K562 (cell line): Measurements from ENCODE around the gene BIVM. TPM values are rescaled to one million over a fixed set of nuclear protein-coding genes. Genes with fewer than 3 reads are reported as not detected.
A peak's percentile ranks its signal among the peaks of the same experiment; 100 is the strongest.

Experiments used
- CBX5 ChIP-seq: IDR thresholded peaks from 2 replicates; pipeline ENCODE4 v1.6.1; 2014; ENCODE audit warnings: low read depth, borderline replicate concordance
- DPF2 ChIP-seq: fragments of 450-650 bp; IDR thresholded peaks from 2 replicates; pipeline ENCODE4 v1.6.1; 2016
- E2F3 ChIP-seq: fragments of 250-450 bp; sonication (Bioruptor Pico); IDR thresholded peaks from 2 replicates; pipeline ENCODE4 v1.4.0; 2020; ENCODE audit warnings: mild to moderate bottlenecking
- KLF13 ChIP-seq: fragments of 450-650 bp; IDR thresholded peaks from 2 replicates; pipeline ENCODE4 v1.6.1; 2016; ENCODE audit warnings: missing genetic modification characterization, low read depth, mild to moderate bottlenecking, missing compliant biosample characterization, moderate library complexity, borderline replicate concordance
- NR1H2 ChIP-seq: sonication (generic); formaldehyde crosslinking; IDR thresholded peaks from 2 replicates; pipeline ENCODE4 v1.4.0; 2020; ENCODE audit warnings: mild to moderate bottlenecking, missing genetic modification reagents
- NR4A1 ChIP-seq, 2 experiments: fragments of 250-450 bp in 1 of 2; fragments of 450-650 bp in 1 of 2; sonication (Bioruptor Pico) in 1 of 2; IDR thresholded peaks; 2 replicates each; pipeline versions ENCODE4 v1.4.0 to v1.6.1; 2016 to 2020; ENCODE audit warnings: mild to moderate bottlenecking in 2 of 2, missing compliant biosample characterization in 1 of 2, missing genetic modification characterization in 1 of 2, moderate library complexity in 1 of 2
- POLR2A ChIP-seq: fragments of 450-650 bp; conservative IDR thresholded peaks from 2 replicates; pipeline ENCODE4 v1.6.1; 2016
- RB1 ChIP-seq: fragments of 450-650 bp; IDR thresholded peaks from 2 replicates; pipeline ENCODE4 v1.6.1; 2017; ENCODE audit warnings: low read depth, mild to moderate bottlenecking
- ZC3H4 ChIP-seq: sonication (generic); formaldehyde crosslinking; IDR thresholded peaks from 2 replicates; pipeline ENCODE4 v1.9.0; 2021; ENCODE audit warnings: missing genetic modification reagents, borderline replicate concordance
- ZNF408 ChIP-seq: fragments of 250-450 bp; sonication (Bioruptor Pico); IDR thresholded peaks from 2 replicates; pipeline ENCODE4 v1.4.0; 2020; ENCODE audit warnings: low read depth, mild to moderate bottlenecking, moderate library complexity
- ZNF589 ChIP-seq: fragments of 200-800 bp; sonication (Bioruptor generic); IDR thresholded peaks from 2 replicates; pipeline ENCODE4 v1.6.1; 2016; ENCODE audit warnings: low read depth, missing genetic modification characterization, missing compliant biosample characterization
- polyA plus RNA-seq, 8 experiments: library from polyadenylated mRNA; depleted of rRNA in 4 of 8; stranded (reverse) in 5 of 8; unstranded in 3 of 8; fragments of >200 nt; fragmentation: Nextera tagmentation in 2 of 8; fragmentation: Illumina TruSeq in 1 of 8; extraction: Ambion mirVana in 2 of 8; extraction: Trizol in 1 of 8; gene quantifications; 2 replicates each; pipeline versions ENCODE4 v1.2.1 to v1.2.3, GENCODE V29; 2011 to 2014; ENCODE audit warnings: inconsistent platforms in 1 of 8, missing spikeins in 1 of 8
- total RNA-seq, 7 experiments: library from RNA; depleted of rRNA in 6 of 7; stranded (reverse); fragments of >200 nt in 6 of 7; fragmentation: Illumina TruSeq in 2 of 7; extraction: Trizol in 2 of 7; gene quantifications; 2 replicates each; pipeline versions ENCODE4 v1.2.1 to v1.2.3, GENCODE V29; 2011 to 2021; ENCODE audit warnings: low replicate concordance in 1 of 7
- TF ChIP-seq, protein P1 (sequence below), 2 experiments: fragments of 200-800 bp in 1 of 2; sonication (Bioruptor generic) in 1 of 2; sonication (generic) in 1 of 2; formaldehyde crosslinking in 1 of 2; IDR thresholded peaks in 1 of 2; conservative IDR thresholded peaks in 1 of 2; 2 replicates each; pipeline versions ENCODE4 v1.5.0 to v1.6.1; 2016 to 2020; ENCODE audit warnings: missing compliant biosample characterization in 1 of 2, missing genetic modification characterization in 1 of 2, missing genetic modification reagents in 1 of 2
- TF ChIP-seq, protein P2 (sequence below): sonication (generic); formaldehyde crosslinking; IDR thresholded peaks from 2 replicates; pipeline ENCODE4 v1.8.0; 2022; ENCODE audit warnings: missing genetic modification reagents, mild to moderate bottlenecking, borderline replicate concordance
- TF ChIP-seq, protein P3 (sequence below): fragments of 450-650 bp; IDR thresholded peaks from 2 replicates; pipeline ENCODE4 v1.6.1; 2014; ENCODE audit warnings: low read depth, mild to moderate bottlenecking, moderate library complexity, borderline replicate concordance
- TF ChIP-seq, protein P4 (sequence below): sonication (generic); formaldehyde crosslinking; IDR thresholded peaks from 2 replicates; pipeline ENCODE4 v1.8.1; 2023; ENCODE audit warnings: mild to moderate bottlenecking, missing genetic modification reagents, moderate library complexity
- TF ChIP-seq, protein P5 (sequence below): fragments of 250-450 bp; sonication (Bioruptor Pico); IDR thresholded peaks from 2 replicates; pipeline ENCODE4 v1.8.0; 2022; ENCODE audit warnings: inconsistent platforms

Gene BIVM
- total and polyA plus RNA-seq, 9 of the 15 experiments (the other 6 are each of a cell fraction or from before 2014, with no cell fraction given) = 3.6 to 23.1 (median 16.8) TPM

DNA sequence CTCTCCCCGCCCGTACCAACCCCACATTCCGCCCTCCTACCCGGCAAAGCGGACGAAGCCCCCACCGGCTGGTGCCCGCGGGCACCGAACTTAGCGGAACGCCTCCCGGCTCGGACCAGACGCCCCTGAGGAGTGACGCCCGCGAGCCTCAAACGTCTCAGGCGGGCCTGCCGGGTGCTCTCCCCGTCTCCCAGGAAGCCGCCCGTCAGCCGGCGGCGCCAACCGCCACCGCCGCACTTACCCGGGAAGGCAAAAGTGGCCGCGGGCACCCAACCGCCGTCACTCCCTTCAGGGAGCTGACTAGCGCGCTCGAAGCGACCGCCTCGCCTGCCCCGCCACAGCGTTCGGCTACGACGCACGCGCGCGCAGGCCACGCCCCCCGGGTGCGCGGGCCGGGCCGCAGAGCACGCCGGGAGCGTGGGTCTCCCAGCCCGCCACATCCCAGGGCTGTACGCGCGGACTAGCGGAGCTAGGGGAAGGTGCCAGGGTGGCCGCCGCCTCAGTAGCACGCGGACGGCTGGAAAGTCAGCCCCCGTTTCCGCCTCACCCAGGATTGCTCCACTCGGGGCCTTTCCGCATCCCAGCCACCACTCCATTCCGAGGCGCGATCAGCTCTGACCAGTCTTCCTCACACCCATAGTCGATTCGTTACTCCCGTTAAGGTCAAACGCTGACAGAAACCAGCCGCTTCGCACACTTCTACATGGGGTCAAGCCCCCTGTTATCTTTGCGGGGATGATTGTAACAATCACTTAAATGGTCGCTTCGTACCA lies 25.3 kb upstream of the BIVM start, which contains the start of gene TEX30 (continued):
- peak; percentile 44; the same call in 1 of the 2 replicates for TF ChIP-seq ZNF589 (CRISPR knock-in tag)
- TF ChIP-seq, protein P1, sequence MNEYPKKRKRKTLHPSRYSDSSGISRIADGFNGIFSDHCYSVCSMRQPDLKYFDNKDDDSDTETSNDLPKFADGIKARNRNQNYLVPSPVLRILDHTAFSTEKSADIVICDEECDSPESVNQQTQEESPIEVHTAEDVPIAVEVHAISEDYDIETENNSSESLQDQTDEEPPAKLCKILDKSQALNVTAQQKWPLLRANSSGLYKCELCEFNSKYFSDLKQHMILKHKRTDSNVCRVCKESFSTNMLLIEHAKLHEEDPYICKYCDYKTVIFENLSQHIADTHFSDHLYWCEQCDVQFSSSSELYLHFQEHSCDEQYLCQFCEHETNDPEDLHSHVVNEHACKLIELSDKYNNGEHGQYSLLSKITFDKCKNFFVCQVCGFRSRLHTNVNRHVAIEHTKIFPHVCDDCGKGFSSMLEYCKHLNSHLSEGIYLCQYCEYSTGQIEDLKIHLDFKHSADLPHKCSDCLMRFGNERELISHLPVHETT (CRISPR knock-in tag; conservative IDR thresholded peaks at IDR 0.05 in 1 of 2, IDR thresholded peaks at IDR 0.05 in 1 of 2) = peak in 1 of 2 experiments; percentile 69; a peak in 1 of 4 replicates
- no peak for TF ChIP-seq ZC3H4 (CRISPR knock-in tag)
- TF ChIP-seq, protein P2, sequence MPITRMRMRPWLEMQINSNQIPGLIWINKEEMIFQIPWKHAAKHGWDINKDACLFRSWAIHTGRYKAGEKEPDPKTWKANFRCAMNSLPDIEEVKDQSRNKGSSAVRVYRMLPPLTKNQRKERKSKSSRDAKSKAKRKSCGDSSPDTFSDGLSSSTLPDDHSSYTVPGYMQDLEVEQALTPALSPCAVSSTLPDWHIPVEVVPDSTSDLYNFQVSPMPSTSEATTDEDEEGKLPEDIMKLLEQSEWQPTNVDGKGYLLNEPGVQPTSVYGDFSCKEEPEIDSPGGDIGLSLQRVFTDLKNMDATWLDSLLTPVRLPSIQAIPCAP = peak; percentile 64; the same call in 1 of the 2 replicates
- TF ChIP-seq, protein P3, sequence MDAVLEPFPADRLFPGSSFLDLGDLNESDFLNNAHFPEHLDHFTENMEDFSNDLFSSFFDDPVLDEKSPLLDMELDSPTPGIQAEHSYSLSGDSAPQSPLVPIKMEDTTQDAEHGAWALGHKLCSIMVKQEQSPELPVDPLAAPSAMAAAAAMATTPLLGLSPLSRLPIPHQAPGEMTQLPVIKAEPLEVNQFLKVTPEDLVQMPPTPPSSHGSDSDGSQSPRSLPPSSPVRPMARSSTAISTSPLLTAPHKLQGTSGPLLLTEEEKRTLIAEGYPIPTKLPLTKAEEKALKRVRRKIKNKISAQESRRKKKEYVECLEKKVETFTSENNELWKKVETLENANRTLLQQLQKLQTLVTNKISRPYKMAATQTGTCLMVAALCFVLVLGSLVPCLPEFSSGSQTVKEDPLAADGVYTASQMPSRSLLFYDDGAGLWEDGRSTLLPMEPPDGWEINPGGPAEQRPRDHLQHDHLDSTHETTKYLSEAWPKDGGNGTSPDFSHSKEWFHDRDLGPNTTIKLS = peak; percentile 76; the same call in 1 of the 2 replicates
- 0 out of 2 replicates have a peak, but pooled peaks have one; percentile 26 for TF ChIP-seq CBX5
- no peak for TF ChIP-seq NR4A1 (CRISPR knock-in tag; IDR thresholded peaks at IDR 0.05)
- 0 out of 2 replicates have a peak, but pooled peaks have one; percentile 55 for TF ChIP-seq NR4A1 (tag; IDR thresholded peaks at IDR 0.05)
- no peak for TF ChIP-seq NR1H2 (CRISPR knock-in tag)
- TF ChIP-seq, protein P4, sequence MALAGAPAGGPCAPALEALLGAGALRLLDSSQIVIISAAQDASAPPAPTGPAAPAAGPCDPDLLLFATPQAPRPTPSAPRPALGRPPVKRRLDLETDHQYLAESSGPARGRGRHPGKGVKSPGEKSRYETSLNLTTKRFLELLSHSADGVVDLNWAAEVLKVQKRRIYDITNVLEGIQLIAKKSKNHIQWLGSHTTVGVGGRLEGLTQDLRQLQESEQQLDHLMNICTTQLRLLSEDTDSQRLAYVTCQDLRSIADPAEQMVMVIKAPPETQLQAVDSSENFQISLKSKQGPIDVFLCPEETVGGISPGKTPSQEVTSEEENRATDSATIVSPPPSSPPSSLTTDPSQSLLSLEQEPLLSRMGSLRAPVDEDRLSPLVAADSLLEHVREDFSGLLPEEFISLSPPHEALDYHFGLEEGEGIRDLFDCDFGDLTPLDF (CRISPR knock-in tag) = peak; percentile 78
- peak; percentile 28; the same call in 1 of the 2 replicates for TF ChIP-seq KLF13 (tag)
- TF ChIP-seq POLR2A = peak; percentile 84
- peak; percentile 74; the same call in 1 of the 2 replicates for TF ChIP-seq E2F3 (CRISPR knock-in tag)
- no peak; the same call in 1 of the 2 replicates for TF ChIP-seq RB1
- no peak for TF ChIP-seq DPF2
- TF ChIP-seq, protein P5, sequence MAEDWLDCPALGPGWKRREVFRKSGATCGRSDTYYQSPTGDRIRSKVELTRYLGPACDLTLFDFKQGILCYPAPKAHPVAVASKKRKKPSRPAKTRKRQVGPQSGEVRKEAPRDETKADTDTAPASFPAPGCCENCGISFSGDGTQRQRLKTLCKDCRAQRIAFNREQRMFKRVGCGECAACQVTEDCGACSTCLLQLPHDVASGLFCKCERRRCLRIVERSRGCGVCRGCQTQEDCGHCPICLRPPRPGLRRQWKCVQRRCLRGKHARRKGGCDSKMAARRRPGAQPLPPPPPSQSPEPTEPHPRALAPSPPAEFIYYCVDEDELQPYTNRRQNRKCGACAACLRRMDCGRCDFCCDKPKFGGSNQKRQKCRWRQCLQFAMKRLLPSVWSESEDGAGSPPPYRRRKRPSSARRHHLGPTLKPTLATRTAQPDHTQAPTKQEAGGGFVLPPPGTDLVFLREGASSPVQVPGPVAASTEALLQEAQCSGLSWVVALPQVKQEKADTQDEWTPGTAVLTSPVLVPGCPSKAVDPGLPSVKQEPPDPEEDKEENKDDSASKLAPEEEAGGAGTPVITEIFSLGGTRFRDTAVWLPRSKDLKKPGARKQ = peak; percentile 90; the same call in 1 of the 2 replicates
- TF ChIP-seq ZNF408 (CRISPR knock-in tag) = no peak
